ENCODE results near the gene SH3YL1.
"Not testable (repeated sequence)": the region's sequence is repeated elsewhere in the genome, so short reads cannot be mapped to it uniquely, and the experiment has no call there.

SH3YL1 gene

GRCh38 chr2:175880-176820 lies 87.7 kb downstream of the SH3YL1 start:
- ATAC-seq (ENCODE audit: insufficient read depth, low read depth) (peak; percentile 100), DNase-seq (peak; percentile 60)
- no peak overlapping the region for H2AFZ ChIP-seq (ENCODE audit: low read depth, low read length)
- no peak overlapping the region for H3K27ac ChIP-seq (ENCODE audit: low read length)
- H3K4me2 ChIP-seq (ENCODE audit: insufficient read depth, low read length), result peak overlapping the region; percentile 5; the same call in 1 of the 2 replicates
- H3K79me2 ChIP-seq (ENCODE audit: insufficient read depth, low read length), result no peaks in the 10 kb centered on the region
- H3K9me3 ChIP-seq (ENCODE audit: insufficient read depth, low read length, severe bottlenecking), result no peaks in the 10 kb centered on the region
- no peaks in the 10 kb centered on the region for H3K36me3 ChIP-seq (ENCODE audit: insufficient read depth, low read length)
- peaks cover 24% of the 10 kb centered on the region for H3K4me1 ChIP-seq (ENCODE audit: insufficient read depth, low read length)
- no peaks in the 10 kb centered on the region for H3K27me3 ChIP-seq (ENCODE audit: insufficient read depth, low read length, poor library complexity)
- H3K4me3 ChIP-seq (ENCODE audit: low read depth in 1 of 2, low read length in 2 of 2), result no peak overlapping the region
- H3K9ac ChIP-seq (ENCODE audit: low read depth, low read length), result no peak overlapping the region
- TF ChIP-seq EZH2 (IDR thresholded peaks at IDR 0.05; ENCODE audit: borderline replicate concordance, low read depth, low read length, severe bottlenecking) (no peak), CTCF (IDR thresholded peaks at IDR 0.05; ENCODE audit: borderline replicate concordance, extremely low read depth, low read length, poor library complexity, severe bottlenecking) (no peak)
- no peaks in the 10 kb centered on the region for H4K20me1 ChIP-seq (ENCODE audit: insufficient read depth, low read length)

- ATAC-seq (ENCODE audit: insufficient read depth, low read depth), result no peak
- H3K79me2 ChIP-seq (ENCODE audit: insufficient read depth, low read length), result no peaks in the 10 kb centered on the region
- no peak overlapping the region for H2AFZ ChIP-seq (ENCODE audit: low read depth, low read length)
- no peak overlapping the region for H3K4me3 ChIP-seq (ENCODE audit: low read depth in 1 of 2, low read length in 2 of 2)
- H3K4me2 ChIP-seq (ENCODE audit: insufficient read depth, low read length), result no peak overlapping the region
- no peak for TF ChIP-seq CTCF (IDR thresholded peaks at IDR 0.05; ENCODE audit: borderline replicate concordance, extremely low read depth, low read length, poor library complexity, severe bottlenecking)
- H3K36me3 ChIP-seq (ENCODE audit: insufficient read depth, low read length), result no peaks in the 10 kb centered on the region
- no peak overlapping the region for H3K27ac ChIP-seq (ENCODE audit: low read length)
- no peak for DNase-seq
- no peaks in the 10 kb centered on the region for H4K20me1 ChIP-seq (ENCODE audit: insufficient read depth, low read length)
- H3K9ac ChIP-seq (ENCODE audit: low read depth, low read length), result no peak overlapping the region
- H3K4me1 ChIP-seq (ENCODE audit: insufficient read depth, low read length), result peaks cover 24% of the 10 kb centered on the region
- no peaks in the 10 kb centered on the region for H3K27me3 ChIP-seq (ENCODE audit: insufficient read depth, low read length, poor library complexity)
- H3K9me3 ChIP-seq (ENCODE audit: insufficient read depth, low read length, severe bottlenecking), result no peaks in the 10 kb centered on the region
Measured at GRCh38 chr2:175161-175786, 88.6 kb downstream of the SH3YL1 start.

- not testable (repeated sequence) for H3K4me3 ChIP-seq (ENCODE audit: low read depth in 1 of 2, low read length in 2 of 2); ATAC-seq (ENCODE audit: insufficient read depth, low read depth); H3K9me3 ChIP-seq (ENCODE audit: insufficient read depth, low read length, severe bottlenecking); H2AFZ ChIP-seq (ENCODE audit: low read depth, low read length); H3K36me3 ChIP-seq (ENCODE audit: insufficient read depth, low read length); H3K4me2 ChIP-seq (ENCODE audit: insufficient read depth, low read length); DNase-seq; H3K27me3 ChIP-seq (ENCODE audit: insufficient read depth, low read length, poor library complexity); H3K27ac ChIP-seq (ENCODE audit: low read length); H4K20me1 ChIP-seq (ENCODE audit: insufficient read depth, low read length); H3K79me2 ChIP-seq (ENCODE audit: insufficient read depth, low read length); H3K9ac ChIP-seq (ENCODE audit: low read depth, low read length)
- H3K4me1 ChIP-seq (ENCODE audit: insufficient read depth, low read length), result peaks cover 18% of the 10 kb centered on the region
- peak; percentile 22 for TF ChIP-seq CTCF (IDR thresholded peaks at IDR 0.05; ENCODE audit: borderline replicate concordance, extremely low read depth, low read length, poor library complexity, severe bottlenecking)
Measured at GRCh38 chr2:172120-172519, 91.7 kb downstream of the SH3YL1 start.
